ENCODE results near the gene SDHD.

The SDHD gene

DNA sequence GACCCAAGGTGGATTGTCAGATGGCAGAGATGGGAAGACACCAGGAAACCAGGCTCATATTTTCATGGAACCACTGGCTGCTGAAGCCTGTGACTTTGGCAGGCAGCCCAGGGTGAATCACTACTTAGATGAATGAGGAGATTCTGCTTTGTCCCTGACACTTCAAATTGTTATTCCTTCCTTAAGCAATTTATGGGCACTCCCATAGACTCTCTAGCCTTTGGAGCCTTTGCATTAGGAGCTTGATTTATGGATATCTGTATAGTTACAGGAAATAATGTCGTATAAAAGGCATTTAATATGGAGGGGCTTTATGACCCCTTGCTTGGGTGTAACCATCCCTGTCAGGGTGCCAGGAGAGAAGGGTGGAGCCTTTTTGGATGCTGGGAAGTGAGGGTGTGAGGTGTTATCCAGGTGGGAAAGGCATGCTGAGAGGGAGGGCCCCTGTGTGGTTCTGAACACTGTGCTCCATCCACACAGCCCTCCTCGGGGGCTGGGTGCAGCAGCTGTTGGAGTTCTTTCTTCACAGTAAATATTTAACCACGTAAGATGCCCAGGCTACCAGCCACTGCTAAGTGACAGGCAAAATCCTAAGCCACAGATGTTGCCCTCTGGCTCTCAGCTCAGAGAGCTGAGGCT, 41.9 kb downstream of the SDHD start:
- Mint-ChIP-seq H3K27ac (no peak overlapping the region), H3K4me3 (no peak overlapping the region), H3K36me3 (ENCODE audit: low read depth) (no peaks in the 10 kb centered on the region), H3K27me3 (ENCODE audit: low read depth) (peaks cover 3% of the 10 kb centered on the region), H3K4me1 (peaks cover 8% of the 10 kb centered on the region), H3K9me3 (no peaks in the 10 kb centered on the region)
- TF ChIP-seq, protein P1, sequence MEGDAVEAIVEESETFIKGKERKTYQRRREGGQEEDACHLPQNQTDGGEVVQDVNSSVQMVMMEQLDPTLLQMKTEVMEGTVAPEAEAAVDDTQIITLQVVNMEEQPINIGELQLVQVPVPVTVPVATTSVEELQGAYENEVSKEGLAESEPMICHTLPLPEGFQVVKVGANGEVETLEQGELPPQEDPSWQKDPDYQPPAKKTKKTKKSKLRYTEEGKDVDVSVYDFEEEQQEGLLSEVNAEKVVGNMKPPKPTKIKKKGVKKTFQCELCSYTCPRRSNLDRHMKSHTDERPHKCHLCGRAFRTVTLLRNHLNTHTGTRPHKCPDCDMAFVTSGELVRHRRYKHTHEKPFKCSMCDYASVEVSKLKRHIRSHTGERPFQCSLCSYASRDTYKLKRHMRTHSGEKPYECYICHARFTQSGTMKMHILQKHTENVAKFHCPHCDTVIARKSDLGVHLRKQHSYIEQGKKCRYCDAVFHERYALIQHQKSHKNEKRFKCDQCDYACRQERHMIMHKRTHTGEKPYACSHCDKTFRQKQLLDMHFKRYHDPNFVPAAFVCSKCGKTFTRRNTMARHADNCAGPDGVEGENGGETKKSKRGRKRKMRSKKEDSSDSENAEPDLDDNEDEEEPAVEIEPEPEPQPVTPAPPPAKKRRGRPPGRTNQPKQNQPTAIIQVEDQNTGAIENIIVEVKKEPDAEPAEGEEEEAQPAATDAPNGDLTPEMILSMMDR (IDR thresholded peaks at IDR 0.05; ENCODE audit: unreplicated experiment in 3 of 3) = no peak

DNA sequence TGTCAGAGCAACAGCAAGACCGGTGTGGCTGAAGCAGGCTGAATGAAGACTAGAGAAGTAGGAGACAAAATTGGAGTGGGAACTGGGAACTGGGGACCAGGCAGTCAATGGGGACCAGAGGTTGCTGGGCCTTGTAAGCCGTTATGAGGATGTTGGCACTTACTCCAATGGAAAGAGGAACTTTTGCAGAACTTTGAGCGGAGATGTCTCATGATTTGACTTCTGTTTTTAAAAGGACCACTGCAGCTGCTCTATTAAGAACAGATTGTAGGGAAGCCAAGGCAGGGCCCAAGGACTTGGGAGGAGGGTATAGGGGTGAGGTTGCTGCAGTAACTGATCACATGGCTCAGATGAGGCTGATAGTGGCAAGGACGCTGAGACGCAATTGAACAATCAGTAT, 43.0 kb downstream of the SDHD start:
- Mint-ChIP-seq H3K4me1 (peaks cover 8% of the 10 kb centered on the region), H3K27me3 (ENCODE audit: low read depth) (peaks cover 6% of the 10 kb centered on the region), H3K4me3 (no peak overlapping the region), H3K9me3 (no peaks in the 10 kb centered on the region), H3K27ac (no peak overlapping the region), H3K36me3 (ENCODE audit: low read depth) (no peaks in the 10 kb centered on the region)
- TF ChIP-seq, protein P1 (IDR thresholded peaks at IDR 0.05; ENCODE audit: unreplicated experiment in 3 of 3) = no peak

DNA sequence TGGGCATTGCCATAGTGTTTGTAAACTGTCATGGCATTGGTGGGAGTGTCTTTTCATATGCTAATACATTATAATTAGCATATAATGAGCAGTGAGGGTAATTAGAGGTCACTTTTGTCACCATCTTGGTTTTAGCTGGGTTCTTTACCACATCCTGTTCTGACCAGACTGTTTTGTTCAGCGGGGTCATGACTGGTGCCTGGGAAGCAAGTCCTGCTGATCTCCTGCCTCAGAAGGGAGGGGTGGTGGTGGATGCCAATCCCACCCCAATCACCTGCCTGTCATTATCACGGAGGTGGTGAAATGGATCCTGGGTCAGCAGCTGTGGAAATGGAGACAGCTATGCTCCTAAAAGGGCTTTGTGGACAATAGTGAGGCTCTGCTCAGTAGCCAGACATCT, 46.1 kb downstream of the SDHD start:
- Mint-ChIP-seq H3K27ac (no peak overlapping the region), H3K4me1 (peaks cover 8% of the 10 kb centered on the region), H3K36me3 (ENCODE audit: low read depth) (no peaks in the 10 kb centered on the region), H3K4me3 (no peak overlapping the region), H3K9me3 (no peaks in the 10 kb centered on the region), H3K27me3 (ENCODE audit: low read depth) (peaks cover 3% of the 10 kb centered on the region)
- TF ChIP-seq, protein P1 (IDR thresholded peaks at IDR 0.05; ENCODE audit: unreplicated experiment in 3 of 3) = no peak

DNA sequence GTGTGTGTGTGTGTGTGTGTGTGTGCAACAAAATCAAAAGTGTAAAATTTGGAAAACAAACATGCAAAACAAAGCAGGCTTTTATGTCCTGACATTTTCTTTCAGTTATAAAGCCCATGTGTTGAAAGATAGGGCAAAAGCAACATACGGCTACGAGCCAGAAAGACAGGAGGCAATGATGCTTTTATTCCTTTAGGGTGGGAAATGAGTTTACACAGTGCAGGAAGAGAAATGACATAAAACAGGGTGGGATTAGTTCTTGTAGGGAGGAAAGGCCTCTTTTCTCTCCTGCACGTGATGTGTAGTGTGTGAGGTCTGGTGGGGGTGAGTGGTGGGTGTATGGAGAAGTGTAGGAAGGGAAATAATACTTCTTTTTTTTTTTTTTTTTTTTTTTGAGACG, 47.8 kb downstream of the SDHD start:
- H3K36me3 Mint-ChIP-seq (ENCODE audit: low read depth) = no peaks in the 10 kb centered on the region
- TF ChIP-seq, protein P1 (IDR thresholded peaks at IDR 0.05; ENCODE audit: unreplicated experiment in 3 of 3) = no peak
- no peak overlapping the region for H3K4me3 Mint-ChIP-seq
- peaks cover 3% of the 10 kb centered on the region for H3K27me3 Mint-ChIP-seq (ENCODE audit: low read depth)
- H3K9me3 Mint-ChIP-seq = peaks cover 2% of the 10 kb centered on the region
- no peaks in the 10 kb centered on the region for H3K4me1 Mint-ChIP-seq
- H3K27ac Mint-ChIP-seq = no peak overlapping the region

DNA sequence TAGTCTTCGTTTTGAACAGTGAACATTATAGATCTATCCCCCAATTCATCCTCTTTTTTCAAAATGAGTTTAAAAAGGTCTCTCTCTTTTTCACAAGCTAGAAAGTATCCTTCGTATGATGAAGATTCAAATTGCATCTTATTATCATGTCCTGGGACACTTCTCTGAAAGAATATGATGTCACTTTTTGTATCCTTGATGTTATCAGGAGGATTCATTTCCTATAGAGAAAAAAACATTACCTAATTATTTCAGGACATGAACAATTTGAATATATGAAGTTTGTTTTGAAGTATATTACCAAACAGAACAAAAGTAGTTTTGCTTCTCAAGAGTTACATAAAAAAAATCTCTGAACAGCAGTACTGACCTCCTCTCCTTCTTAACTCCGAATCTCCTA, 56.9 kb downstream of the SDHD start:
- Mint-ChIP-seq H3K4me3 (no peak overlapping the region), H3K36me3 (ENCODE audit: low read depth) (no peaks in the 10 kb centered on the region), H3K9me3 (peaks cover 7% of the 10 kb centered on the region), H3K27ac (no peak overlapping the region), H3K4me1 (no peaks in the 10 kb centered on the region), H3K27me3 (ENCODE audit: low read depth) (no peaks in the 10 kb centered on the region)
- TF ChIP-seq, protein P1 (IDR thresholded peaks at IDR 0.05; ENCODE audit: unreplicated experiment in 3 of 3) = no peak

Data from nephron (organoid).